Measurements from ENCODE around the gene ANO4.

- TF ChIP-seq CTCF (optimal IDR thresholded peaks at IDR 0.05 in 1 of 3, IDR thresholded peaks at IDR 0.05 in 1 of 3, conservative IDR thresholded peaks at IDR 0.05 in 1 of 3; ENCODE audit: extremely low read depth in 1 of 3, insufficient read depth in 2 of 3, low read length in 3 of 3) (no peak), EZH2 (IDR thresholded peaks at IDR 0.05; ENCODE audit: low read length) (no peak)
Observed at GRCh38 chr12:101165319-101165718, 370.7 kb downstream of the ANO4 start.

Data from keratinocyte (primary cell).